Mesenchymal stem cell (in vitro differentiated cells and primary cell): ENCODE data around the gene CORO1C.

Experiments used
- DNase-seq: peaks from one replicate; pipeline ENCODE4 v3.0.0-alpha.2; 2013
- H2AFZ ChIP-seq: one replicate; pipeline ENCODE4 v1.6.1; 2013; ENCODE audit warnings: low read depth, mild to moderate bottlenecking, control low read depth, inconsistent platforms, low read length, moderate library complexity
- H2AK5ac ChIP-seq: 2 replicates; pipeline ENCODE4 v1.6.1; 2013; ENCODE audit warnings: low read length, moderate library complexity, mild to moderate bottlenecking, inconsistent platforms; ENCODE audit not compliant: severe bottlenecking
- H2BK120ac ChIP-seq: one replicate; pipeline ENCODE4 v1.6.1; 2013; ENCODE audit warnings: low read depth, mild to moderate bottlenecking, inconsistent platforms, low read length, moderate library complexity
- H2BK12ac ChIP-seq, 2 experiments: one replicate each; pipeline ENCODE4 v1.6.1; 2013; ENCODE audit warnings: inconsistent platforms in 2 of 2, low read length in 2 of 2, mild to moderate bottlenecking in 2 of 2, moderate library complexity in 2 of 2, control low read depth in 1 of 2
- H2BK15ac ChIP-seq: one replicate; pipeline ENCODE4 v1.6.1; 2013; ENCODE audit warnings: mild to moderate bottlenecking, low read depth, inconsistent platforms; ENCODE audit not compliant: poor library complexity, severe bottlenecking
- H2BK5ac ChIP-seq: 2 replicates; pipeline ENCODE4 v1.6.1; 2013; ENCODE audit warnings: low read depth, mild to moderate bottlenecking, low read length, control low read depth, inconsistent platforms; ENCODE audit not compliant: poor library complexity, severe bottlenecking
- H3K14ac ChIP-seq, 2 experiments: one replicate each; pipeline ENCODE4 v1.6.1; 2013; ENCODE audit warnings: inconsistent platforms in 2 of 2, low read length in 2 of 2, control low read depth in 1 of 2, mild to moderate bottlenecking in 1 of 2, moderate library complexity in 1 of 2
- H3K18ac ChIP-seq, 2 experiments: one replicate each; pipeline ENCODE4 v1.6.1; 2013; ENCODE audit warnings: inconsistent platforms in 2 of 2, low read length in 2 of 2, control low read depth in 1 of 2, low read depth in 1 of 2, mild to moderate bottlenecking in 1 of 2
- H3K23ac ChIP-seq, 2 experiments: one replicate each; pipeline ENCODE4 v1.6.1; 2013; ENCODE audit warnings: inconsistent platforms in 2 of 2, low read length in 2 of 2, mild to moderate bottlenecking in 2 of 2, moderate library complexity in 2 of 2, control low read depth in 1 of 2
- H3K27ac ChIP-seq: 2 replicates; pipeline ENCODE4 v1.5.1; 2013; ENCODE audit warnings: mild to moderate bottlenecking, moderate library complexity, low read length, control low read depth, inconsistent platforms; ENCODE audit not compliant: poor library complexity, severe bottlenecking
- H3K27me3 ChIP-seq, 2 experiments: 2 replicates each; pipeline versions ENCODE4 v1.6.1 to v1.7.0; 2013; ENCODE audit warnings: low read length in 2 of 2, mild to moderate bottlenecking in 2 of 2, moderate library complexity in 2 of 2, control low read depth in 1 of 2, inconsistent platforms in 1 of 2; ENCODE audit not compliant: control insufficient read depth in 1 of 2, insufficient read depth in 1 of 2
- H3K36me3 ChIP-seq, 2 experiments: 2 replicates each; pipeline versions ENCODE4 v1.6.1 to v1.7.0; 2013; ENCODE audit warnings: low read length in 2 of 2, control low read depth in 1 of 2, inconsistent platforms in 1 of 2, low read depth in 1 of 2, mild to moderate bottlenecking in 1 of 2; ENCODE audit not compliant: insufficient read depth in 2 of 2, control insufficient read depth in 1 of 2
- H3K4ac ChIP-seq, 2 experiments: one replicate each; pipeline ENCODE4 v1.6.1; 2013; ENCODE audit warnings: inconsistent platforms in 2 of 2, low read length in 2 of 2, mild to moderate bottlenecking in 2 of 2, moderate library complexity in 2 of 2, control low read depth in 1 of 2, low read depth in 1 of 2
- H3K4me1 ChIP-seq: 2 replicates; pipeline ENCODE4 v1.6.1; 2013; ENCODE audit warnings: low read depth, low read length, control low read depth; ENCODE audit not compliant: control insufficient read depth, insufficient read depth
- H3K4me2 ChIP-seq: 2 replicates; pipeline ENCODE4 v1.6.1; 2013; ENCODE audit warnings: low read length, mild to moderate bottlenecking, inconsistent platforms; ENCODE audit not compliant: poor library complexity, severe bottlenecking
- H3K4me3 ChIP-seq, 2 experiments: 2 replicates each; pipeline versions ENCODE4 v1.5.1 to v1.7.0; 2013; ENCODE audit warnings: low read length in 2 of 2, mild to moderate bottlenecking in 2 of 2, control low read depth in 1 of 2, low read depth in 1 of 2; ENCODE audit not compliant: insufficient read depth in 1 of 2
- H3K79me1 ChIP-seq: replicated peaks from 2 replicates; pipeline ENCODE4 v1.6.1; 2013; ENCODE audit warnings: mild to moderate bottlenecking, control low read depth, low read length, inconsistent platforms; ENCODE audit not compliant: poor library complexity, severe bottlenecking
- H3K9ac ChIP-seq: 2 replicates; pipeline ENCODE4 v1.7.0; 2013; ENCODE audit warnings: mild to moderate bottlenecking, low read length, moderate library complexity
- H3K9me3 ChIP-seq: 2 replicates; pipeline ENCODE4 v1.7.0; 2013; ENCODE audit warnings: mild to moderate bottlenecking, low read length; ENCODE audit not compliant: control insufficient read depth
- H4K8ac ChIP-seq: one replicate; pipeline ENCODE4 v1.6.1; 2013; ENCODE audit warnings: inconsistent platforms, mild to moderate bottlenecking, low read length, moderate library complexity
- H4K91ac ChIP-seq: one replicate; pipeline ENCODE4 v1.6.1; 2013; ENCODE audit warnings: mild to moderate bottlenecking, low read length, inconsistent platforms
- WGBS: methylation state at CpG from one replicate; pipeline ENCODE4 v1.1.7; 2013; ENCODE audit warnings: mixed read lengths; 5-methylcytosine and 5-hydroxymethylcytosine counted together

The CORO1C gene

DNA sequence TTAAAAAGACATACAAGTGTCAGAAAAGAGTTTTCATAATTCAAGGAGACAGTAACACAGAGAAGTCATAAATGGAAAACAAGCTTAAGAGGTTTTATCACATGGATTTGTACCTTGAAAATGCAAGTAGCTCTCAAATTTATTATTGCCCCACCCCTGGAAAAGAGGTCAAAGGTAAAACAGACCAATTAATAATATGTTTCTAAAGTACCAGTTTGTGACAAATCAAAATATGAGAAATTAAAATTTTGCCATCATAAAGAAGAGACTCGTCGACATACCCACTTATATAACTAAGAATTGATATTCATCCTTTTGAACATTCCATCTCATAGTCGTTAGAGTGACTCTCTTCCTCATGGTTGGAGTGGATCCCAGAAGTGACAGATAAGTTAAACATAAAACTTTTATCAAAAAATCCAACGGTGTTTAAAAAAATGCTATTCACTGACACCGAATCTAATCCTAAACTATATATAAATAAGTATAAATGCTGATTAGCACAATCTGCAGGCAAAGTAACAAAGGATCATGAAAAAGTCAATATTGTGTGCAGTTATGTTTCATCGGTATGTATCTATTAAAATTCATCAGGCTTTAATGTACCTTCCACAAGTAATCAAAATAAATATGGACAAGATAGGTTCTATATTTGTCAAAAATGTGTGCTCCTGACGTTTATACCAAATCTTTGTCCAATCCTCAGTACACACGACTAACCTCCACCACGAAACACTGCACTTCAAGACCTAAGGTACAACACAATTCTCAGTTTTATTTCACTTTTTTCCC lies 2.3 kb downstream of the CORO1C start:
- Histone ChIP-seq H3K4me3 (peak overlapping the region in 1 of 2 experiments; percentile 96), H3K4me2 (peak overlapping the region; percentile 52), H3K4ac (no peak overlapping the region), H2AFZ (no peak overlapping the region), H3K79me1 (no peaks in the 10 kb centered on the region), H3K23ac (no peak overlapping the region), H3K9me3 (no peaks in the 10 kb centered on the region), H2BK120ac (no peak overlapping the region), H2BK15ac (no peak overlapping the region), H4K91ac (no peak overlapping the region), H3K4me1 (peaks cover 13% of the 10 kb centered on the region), H2BK5ac (no peak overlapping the region), H2BK12ac (no peak overlapping the region), H4K8ac (no peak overlapping the region), H2AK5ac (no peak overlapping the region), H3K14ac (no peak overlapping the region), H3K27ac (peak overlapping the region; percentile 96), H3K9ac (peak overlapping the region; percentile 98), H3K27me3 (no peaks in the 10 kb centered on the region), H3K18ac (no peak overlapping the region), H3K36me3 (peaks cover 2 to 3% of the 10 kb centered on the region in 2 experiments)
- DNase-seq: no peak
- WGBS: 51% methylated on average over 6 of the region's 9 CpGs

DNA sequence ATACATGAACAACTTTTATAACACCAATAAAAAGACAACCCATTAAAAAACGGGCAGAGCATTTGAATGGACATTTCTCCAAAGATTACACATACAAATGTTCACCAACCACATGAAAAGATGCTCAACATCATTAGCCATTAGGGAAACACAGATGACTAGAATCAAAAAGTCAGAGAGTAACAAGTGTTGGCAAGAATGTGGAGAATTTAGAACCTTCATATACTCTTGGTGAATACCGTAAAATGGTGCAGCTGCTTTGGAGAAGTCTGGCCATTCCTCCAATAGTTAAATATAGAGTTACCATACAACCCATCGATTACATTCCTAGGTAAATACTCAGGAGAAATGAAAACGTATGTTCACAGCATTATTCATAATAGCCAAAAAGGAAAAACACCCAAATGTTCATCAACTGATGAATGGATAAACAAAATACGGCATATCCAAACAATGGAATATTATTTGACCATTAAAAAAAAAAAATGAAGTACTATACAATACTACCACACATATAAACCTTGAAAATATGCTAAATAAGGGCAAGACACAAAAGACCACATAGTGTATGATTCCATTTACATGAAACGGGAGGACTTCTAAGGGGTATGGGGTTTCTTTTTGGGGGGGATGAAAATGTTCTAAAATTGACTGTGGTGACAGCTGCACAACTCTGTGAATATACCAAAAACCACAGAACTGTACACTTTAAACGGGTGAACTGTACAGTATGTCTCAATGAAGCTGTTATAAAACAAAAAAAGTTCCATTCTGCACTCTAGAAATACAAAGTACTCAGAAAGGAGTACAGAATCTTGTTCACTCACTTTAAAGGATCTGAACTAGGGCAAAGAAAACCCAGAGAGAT lies 3.2 kb downstream of the CORO1C start:
- H3K4me1 ChIP-seq: peaks cover 11% of the 10 kb centered on the region
- H2BK12ac ChIP-seq: no peak overlapping the region
- H3K4me2 ChIP-seq: peak overlapping the region; percentile 65
- no peak overlapping the region for H2BK120ac ChIP-seq
- H3K14ac ChIP-seq: no peak overlapping the region
- H3K18ac ChIP-seq: no peak overlapping the region
- no peak overlapping the region for H2BK15ac ChIP-seq
- no peak overlapping the region for H3K23ac ChIP-seq
- 75% methylated on average over 4 of the region's 7 CpGs for WGBS
- no peak overlapping the region for H4K8ac ChIP-seq
- H3K9me3 ChIP-seq: no peaks in the 10 kb centered on the region
- no peak overlapping the region for H2AFZ ChIP-seq
- H3K4ac ChIP-seq: no peak overlapping the region
- DNase-seq: no peak
- H3K36me3 ChIP-seq: peaks cover 2 to 3% of the 10 kb centered on the region in 2 experiments
- no peak overlapping the region for H4K91ac ChIP-seq
- H3K27ac ChIP-seq: peak overlapping the region; percentile 64
- no peaks in the 10 kb centered on the region for H3K27me3 ChIP-seq
- H2AK5ac ChIP-seq: no peak overlapping the region
- H3K4me3 ChIP-seq: peak overlapping the region in 1 of 2 experiments; percentile 96
- no peak overlapping the region for H2BK5ac ChIP-seq
- H3K9ac ChIP-seq: peak overlapping the region; percentile 98
- no peaks in the 10 kb centered on the region for H3K79me1 ChIP-seq

- Histone ChIP-seq H3K4me3 (peak overlapping the region in 1 of 2 experiments; percentile 24), H2BK12ac (no peak overlapping the region), H2BK5ac (no peak overlapping the region), H3K4me2 (peak overlapping the region; percentile 52), H2BK120ac (no peak overlapping the region), H3K4ac (no peak overlapping the region), H3K18ac (no peak overlapping the region), H3K4me1 (peaks cover 10% of the 10 kb centered on the region), H3K14ac (no peak overlapping the region), H3K79me1 (no peaks in the 10 kb centered on the region), H3K23ac (no peak overlapping the region), H2BK15ac (no peak overlapping the region), H2AFZ (no peak overlapping the region), H3K36me3 (peaks cover 2 to 3% of the 10 kb centered on the region in 2 experiments), H3K9me3 (no peaks in the 10 kb centered on the region), H3K27ac (peak overlapping the region; percentile 46), H2AK5ac (peak overlapping the region; percentile 75), H4K91ac (no peak overlapping the region), H3K27me3 (no peaks in the 10 kb centered on the region), H4K8ac (no peak overlapping the region), H3K9ac (no peak overlapping the region)
- 89% methylated on average over 1 of the region's 1 CpG for WGBS
- no peak for DNase-seq
Observed at GRCh38 chr12:108727161-108727560, 4.2 kb downstream of the CORO1C start.

GRCh38 chr12:108724890-108725151 lies 6.5 kb downstream of the CORO1C start:
- Histone ChIP-seq H3K9ac (peak overlapping the region; percentile 88), H2AK5ac (peak overlapping the region; percentile 41), H3K4ac (no peak overlapping the region), H2BK15ac (no peak overlapping the region), H2BK5ac (no peak overlapping the region), H2AFZ (no peak overlapping the region), H3K36me3 (peaks cover 3 to 4% of the 10 kb centered on the region in 2 experiments), H4K91ac (no peak overlapping the region), H3K14ac (no peak overlapping the region), H3K4me3 (peak overlapping the region in 1 of 2 experiments; percentile 32), H3K4me1 (peaks cover 12% of the 10 kb centered on the region), H3K18ac (no peak overlapping the region), H2BK120ac (no peak overlapping the region), H3K23ac (no peak overlapping the region), H2BK12ac (no peak overlapping the region), H4K8ac (no peak overlapping the region), H3K79me1 (no peaks in the 10 kb centered on the region), H3K27me3 (no peaks in the 10 kb centered on the region), H3K9me3 (no peaks in the 10 kb centered on the region), H3K27ac (peak overlapping the region; percentile 95), H3K4me2 (no peak overlapping the region)
- no peak for DNase-seq
